ENCODE measurements around the gene GPR18. TPM values are rescaled to one million over a fixed set of nuclear protein-coding genes. Genes with fewer than 3 reads are reported as not detected.

GPR18 gene
- total RNA-seq, 1 experiment from 2014 or later = not detected

- Histone ChIP-seq H3K27me3 (ENCODE audit: insufficient read depth, low read length) (no peaks in the 10 kb centered on the region), H2BK120ac (ENCODE audit: low read depth, low read length, poor library complexity, severe bottlenecking) (no peak overlapping the region), H3K79me2 (ENCODE audit: insufficient read depth, low read length) (peaks cover 26% of the 10 kb centered on the region), H2BK12ac (ENCODE audit: insufficient read length, low read depth, low read length) (no peak overlapping the region), H3K4ac (ENCODE audit: low read depth, low read length) (no peak overlapping the region), H3K23ac (ENCODE audit: insufficient read length, low read depth, low read length) (no peak overlapping the region), H2BK5ac (ENCODE audit: insufficient read length, low read length) (no peak overlapping the region), H3T11ph (ENCODE audit: low read length) (no peak overlapping the region), H3K9me3 (ENCODE audit: control insufficient read depth, low read depth, low read length) (no peaks in the 10 kb centered on the region), H3K23me2 (ENCODE audit: insufficient read length, low read depth, low read length, poor library complexity, severe bottlenecking) (no peaks in the 10 kb centered on the region), H3K56ac (ENCODE audit: insufficient read length, low read depth, low read length) (no peak overlapping the region), H4K20me1 (ENCODE audit: control insufficient read depth, insufficient read depth, insufficient read length) (no peaks in the 10 kb centered on the region), H4K5ac (ENCODE audit: insufficient read length, low read depth, low read length) (no peak overlapping the region), H3K4me2 (ENCODE audit: insufficient read depth, insufficient read length, low read length) (no peak overlapping the region), H3K9ac (ENCODE audit: extremely low read depth, insufficient read length, low read length) (no peak overlapping the region), H4K91ac (ENCODE audit: insufficient read length, low read depth, low read length) (no peak overlapping the region), H3K27ac (ENCODE audit: insufficient read length, low read depth, low read length) (no peak overlapping the region), H2AFZ (ENCODE audit: low read length) (no peak overlapping the region), H3K4me1 (ENCODE audit: insufficient read depth, low read length) (no peaks in the 10 kb centered on the region; the same call in 1 of the 2 replicates), H2BK20ac (ENCODE audit: low read depth, low read length, poor library complexity, severe bottlenecking) (no peak overlapping the region), H2BK15ac (ENCODE audit: low read depth, low read length) (no peak overlapping the region), H3K18ac (ENCODE audit: insufficient read length, low read depth, low read length) (no peak overlapping the region), H2AK5ac (ENCODE audit: insufficient read length, low read length) (no peak overlapping the region), H4K8ac (replicated peaks; ENCODE audit: insufficient read length, low read depth, low read length) (no peak overlapping the region), H3K79me1 (ENCODE audit: insufficient read depth, low read depth, low read length, poor library complexity, severe bottlenecking) (peaks cover 8% of the 10 kb centered on the region), H3K14ac (ENCODE audit: insufficient read depth, low read length) (no peak overlapping the region)
- TF ChIP-seq, protein P1, sequence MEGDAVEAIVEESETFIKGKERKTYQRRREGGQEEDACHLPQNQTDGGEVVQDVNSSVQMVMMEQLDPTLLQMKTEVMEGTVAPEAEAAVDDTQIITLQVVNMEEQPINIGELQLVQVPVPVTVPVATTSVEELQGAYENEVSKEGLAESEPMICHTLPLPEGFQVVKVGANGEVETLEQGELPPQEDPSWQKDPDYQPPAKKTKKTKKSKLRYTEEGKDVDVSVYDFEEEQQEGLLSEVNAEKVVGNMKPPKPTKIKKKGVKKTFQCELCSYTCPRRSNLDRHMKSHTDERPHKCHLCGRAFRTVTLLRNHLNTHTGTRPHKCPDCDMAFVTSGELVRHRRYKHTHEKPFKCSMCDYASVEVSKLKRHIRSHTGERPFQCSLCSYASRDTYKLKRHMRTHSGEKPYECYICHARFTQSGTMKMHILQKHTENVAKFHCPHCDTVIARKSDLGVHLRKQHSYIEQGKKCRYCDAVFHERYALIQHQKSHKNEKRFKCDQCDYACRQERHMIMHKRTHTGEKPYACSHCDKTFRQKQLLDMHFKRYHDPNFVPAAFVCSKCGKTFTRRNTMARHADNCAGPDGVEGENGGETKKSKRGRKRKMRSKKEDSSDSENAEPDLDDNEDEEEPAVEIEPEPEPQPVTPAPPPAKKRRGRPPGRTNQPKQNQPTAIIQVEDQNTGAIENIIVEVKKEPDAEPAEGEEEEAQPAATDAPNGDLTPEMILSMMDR (conservative IDR thresholded peaks at IDR 0.05) = no peak
- no peak overlapping the region for H3K4me3 Mint-ChIP-seq
- no peak for DNase-seq
- peaks cover 9 to 10% (median 10%) of the 10 kb centered on the region in 3 experiments; a peak in 5 of 7 replicates for H3K36me3 Mint-ChIP-seq (ENCODE audit: insufficient read depth in 1 of 3, low read depth in 3 of 3)
- no peaks in the 10 kb centered on the region for H3K9me3 Mint-ChIP-seq
- H3K4me1 Mint-ChIP-seq = peaks cover 29 to 35% of the 10 kb centered on the region in 2 experiments
- H3K27me3 Mint-ChIP-seq (ENCODE audit: low read depth) = no peaks in the 10 kb centered on the region
- H3K27ac Mint-ChIP-seq = no peak overlapping the region
- WGBS (ENCODE audit: extremely low coverage, insufficient read length, low lambda C conversion rate) = no CpG with 5 or more reads among the region's 8 CpGs
Observed at GRCh38 chr13:99221567-99222239, 36.5 kb downstream of the GPR18 start.

All from H9 (cell line).